ENCODE results near the gene KLF15.

The KLF15 gene

GRCh38 chr3:126319701-126320295, 37.4 kb downstream of the KLF15 start:
- DNase-seq = no peak

GRCh38 chr3:126317029-126317996, 39.9 kb downstream of the KLF15 start:
- DNase-seq = no peak

GRCh38 chr3:126316501-126316939, 40.7 kb downstream of the KLF15 start:
- DNase-seq = no peak

- DNase-seq = no peak
Measured at GRCh38 chr3:126316031-126316461, 41.2 kb downstream of the KLF15 start.

GRCh38 chr3:126314790-126315658, 42.2 kb downstream of the KLF15 start:
- DNase-seq = no peak

GRCh38 chr3:126314305-126314789, 42.9 kb downstream of the KLF15 start:
- DNase-seq = no peak

GRCh38 chr3:126313580-126314304, 43.5 kb downstream of the KLF15 start:
- DNase-seq = no peak

- DNase-seq = no peak
Measured at GRCh38 chr3:126313166-126313565, 44.0 kb downstream of the KLF15 start.

GRCh38 chr3:126312341-126312740, 44.9 kb downstream of the KLF15 start:
- no peak for DNase-seq

GRCh38 chr3:126311338-126311978, 45.8 kb downstream of the KLF15 start:
- no peak for DNase-seq

GRCh38 chr3:126310816-126311215, 46.4 kb downstream of the KLF15 start:
- no peak for DNase-seq

- no peak for DNase-seq
Measured at GRCh38 chr3:126309861-126310655, 47.1 kb downstream of the KLF15 start.

GRCh38 chr3:126309165-126309564, 48.0 kb downstream of the KLF15 start:
- no peak for DNase-seq

GRCh38 chr3:126308394-126309125, 48.6 kb downstream of the KLF15 start:
- DNase-seq = no peak

GRCh38 chr3:126307591-126308393, 49.4 kb downstream of the KLF15 start:
- no peak for DNase-seq

- no peak for DNase-seq
Measured at GRCh38 chr3:126306888-126307482, 50.2 kb downstream of the KLF15 start.

GRCh38 chr3:126306397-126306796, 50.8 kb downstream of the KLF15 start:
- no peak for DNase-seq

GRCh38 chr3:126305427-126305826, 51.8 kb downstream of the KLF15 start:
- DNase-seq = no peak

- DNase-seq = no peak
Measured at GRCh38 chr3:126304704-126305103, 52.5 kb downstream of the KLF15 start.
